ENCODE data around the gene FILIP1L. TPM values are rescaled to one million over a fixed set of nuclear protein-coding genes. Genes with fewer than 3 reads are reported as not detected.
"Not testable (repeated sequence)": the region's sequence is repeated elsewhere in the genome, so short reads cannot be mapped to it uniquely, and the experiment has no call there.

FILIP1L gene
- total RNA-seq, 2 experiments from 2014 or later: 0.24 TPM; not detected in 1

GRCh38 chr3:100105501-100105900, 8.8 kb downstream of the FILIP1L start:
- H3K4me1 Mint-ChIP-seq (ENCODE audit: low read depth): peaks cover 24% of the 10 kb centered on the region
- H3K36me3 Mint-ChIP-seq (ENCODE audit: low read depth): peaks cover 11% of the 10 kb centered on the region
- no peak for DNase-seq
- H3K4me3 Mint-ChIP-seq: no peak overlapping the region
- CTCF ChIA-PET: interaction anchor here (1.0 to 4.1 kb wide), 4 partner anchors 17 to 152 kb away, joined by 3 to 14 read pairs (median 4); no protein-coding TSS in a partner anchor
- no peaks in the 10 kb centered on the region for H3K27me3 Mint-ChIP-seq (ENCODE audit: low read depth)
- intact Hi-C loops (cut with micrococcal nuclease): loop anchor here (2.0 kb wide), 1 partner anchor 33 kb away; no protein-coding TSS in a partner anchor
- H3K27ac Mint-ChIP-seq: peak overlapping the region; percentile 89
- H3K9me3 Mint-ChIP-seq: no peaks in the 10 kb centered on the region

GRCh38 chr3:100104817-100105413, 9.4 kb downstream of the FILIP1L start:
- intact Hi-C loops (cut with micrococcal nuclease): loop anchor here (2.0 kb wide), 1 partner anchor 32 kb away; no protein-coding TSS in a partner anchor
- Mint-ChIP-seq H3K27me3 (ENCODE audit: low read depth) (no peaks in the 10 kb centered on the region), H3K36me3 (ENCODE audit: low read depth) (peaks cover 10% of the 10 kb centered on the region), H3K4me1 (ENCODE audit: low read depth) (peaks cover 24% of the 10 kb centered on the region), H3K27ac (peak overlapping the region; percentile 89), H3K9me3 (no peaks in the 10 kb centered on the region), H3K4me3 (no peak overlapping the region)
- CTCF ChIA-PET: interaction anchor here (0.9 to 4.1 kb wide), 4 partner anchors 15 to 149 kb away, joined by 3 to 14 read pairs (median 4); no protein-coding TSS in a partner anchor
- DNase-seq: no peak

- no peak for DNase-seq
- intact Hi-C loops (cut with micrococcal nuclease): loop anchor here (2.0 kb wide), 1 partner anchor 32 kb away; no protein-coding TSS in a partner anchor
- H3K4me1 Mint-ChIP-seq (ENCODE audit: low read depth): peaks cover 24% of the 10 kb centered on the region
- H3K27ac Mint-ChIP-seq: peak overlapping the region; percentile 33
- peaks cover 10% of the 10 kb centered on the region for H3K36me3 Mint-ChIP-seq (ENCODE audit: low read depth)
- no peaks in the 10 kb centered on the region for H3K9me3 Mint-ChIP-seq
- H3K27me3 Mint-ChIP-seq (ENCODE audit: low read depth): no peaks in the 10 kb centered on the region
- no peak overlapping the region for H3K4me3 Mint-ChIP-seq
- CTCF ChIA-PET: interaction anchor here (0.9 to 4.1 kb wide), 3 partner anchors 14 to 35 kb away, joined by 4 to 14 read pairs (median 5); no protein-coding TSS in a partner anchor
Observed at GRCh38 chr3:100104442-100104798, 9.9 kb downstream of the FILIP1L start.

- H3K36me3 Mint-ChIP-seq (ENCODE audit: low read depth): peaks cover 10% of the 10 kb centered on the region
- H3K4me1 Mint-ChIP-seq (ENCODE audit: low read depth): peaks cover 24% of the 10 kb centered on the region
- no peak overlapping the region for H3K4me3 Mint-ChIP-seq
- no peaks in the 10 kb centered on the region for H3K27me3 Mint-ChIP-seq (ENCODE audit: low read depth)
- intact Hi-C loops (cut with micrococcal nuclease): loop anchor here (2.0 kb wide), 1 partner anchor 31 kb away; no protein-coding TSS in a partner anchor
- no peak overlapping the region for H3K27ac Mint-ChIP-seq
- no peak for DNase-seq
- H3K9me3 Mint-ChIP-seq: no peaks in the 10 kb centered on the region
- CTCF ChIA-PET: interaction anchor here (0.9 to 4.1 kb wide), 3 partner anchors 13 to 35 kb away, joined by 4 to 14 read pairs (median 5); no protein-coding TSS in a partner anchor
Observed at GRCh38 chr3:100103558-100104441, 10.5 kb downstream of the FILIP1L start.

GRCh38 chr3:100102757-100103156, 11.5 kb downstream of the FILIP1L start:
- H3K9me3 Mint-ChIP-seq: no peaks in the 10 kb centered on the region
- no peak for DNase-seq
- intact Hi-C loops (cut with micrococcal nuclease): no loop called here
- peaks cover 24% of the 10 kb centered on the region for H3K4me1 Mint-ChIP-seq (ENCODE audit: low read depth)
- peaks cover 10% of the 10 kb centered on the region for H3K36me3 Mint-ChIP-seq (ENCODE audit: low read depth)
- no peak overlapping the region for H3K27ac Mint-ChIP-seq
- no peaks in the 10 kb centered on the region for H3K27me3 Mint-ChIP-seq (ENCODE audit: low read depth)
- no peak overlapping the region for H3K4me3 Mint-ChIP-seq
- CTCF ChIA-PET: no interaction called here

GRCh38 chr3:100100425-100100824, 13.9 kb downstream of the FILIP1L start:
- H3K9me3 Mint-ChIP-seq: no peaks in the 10 kb centered on the region
- H3K4me1 Mint-ChIP-seq (ENCODE audit: low read depth): peaks cover 8% of the 10 kb centered on the region
- H3K27ac Mint-ChIP-seq: no peak overlapping the region
- peaks cover 12% of the 10 kb centered on the region for H3K36me3 Mint-ChIP-seq (ENCODE audit: low read depth)
- no peak for DNase-seq
- CTCF ChIA-PET: no interaction called here
- intact Hi-C loops (cut with micrococcal nuclease): no loop called here
- H3K27me3 Mint-ChIP-seq (ENCODE audit: low read depth): no peaks in the 10 kb centered on the region
- H3K4me3 Mint-ChIP-seq: no peak overlapping the region

- CTCF ChIA-PET: no interaction called here
- no peaks in the 10 kb centered on the region for H3K27me3 Mint-ChIP-seq (ENCODE audit: low read depth)
- H3K36me3 Mint-ChIP-seq (ENCODE audit: low read depth): peaks cover 14% of the 10 kb centered on the region
- H3K4me3 Mint-ChIP-seq: no peak overlapping the region
- no peaks in the 10 kb centered on the region for H3K9me3 Mint-ChIP-seq
- intact Hi-C loops (cut with micrococcal nuclease): no loop called here
- no peaks in the 10 kb centered on the region for H3K4me1 Mint-ChIP-seq (ENCODE audit: low read depth)
- no peak overlapping the region for H3K27ac Mint-ChIP-seq
- DNase-seq: no peak
Observed at GRCh38 chr3:100099621-100100020, 14.7 kb downstream of the FILIP1L start.

GRCh38 chr3:100098784-100099070, 15.6 kb downstream of the FILIP1L start:
- H3K9me3 Mint-ChIP-seq: no peaks in the 10 kb centered on the region
- H3K27me3 Mint-ChIP-seq (ENCODE audit: low read depth): no peaks in the 10 kb centered on the region
- H3K36me3 Mint-ChIP-seq (ENCODE audit: low read depth): peaks cover 16% of the 10 kb centered on the region
- no peaks in the 10 kb centered on the region for H3K4me1 Mint-ChIP-seq (ENCODE audit: low read depth)
- DNase-seq: no peak
- H3K27ac Mint-ChIP-seq: no peak overlapping the region
- intact Hi-C loops (cut with micrococcal nuclease): no loop called here
- CTCF ChIA-PET: no interaction called here
- H3K4me3 Mint-ChIP-seq: no peak overlapping the region

- peaks cover 2% of the 10 kb centered on the region for H3K4me1 Mint-ChIP-seq (ENCODE audit: low read depth)
- H3K4me3 Mint-ChIP-seq: no peak overlapping the region
- no peaks in the 10 kb centered on the region for H3K9me3 Mint-ChIP-seq
- H3K27me3 Mint-ChIP-seq (ENCODE audit: low read depth): no peaks in the 10 kb centered on the region
- DNase-seq: no peak
- peaks cover 16% of the 10 kb centered on the region for H3K36me3 Mint-ChIP-seq (ENCODE audit: low read depth)
- no peak overlapping the region for H3K27ac Mint-ChIP-seq
- intact Hi-C loops (cut with micrococcal nuclease): no loop called here
- CTCF ChIA-PET: interaction anchor here (0.6 kb wide), 1 partner anchor 254 kb away, joined by 3 read pairs; no protein-coding TSS in a partner anchor
Observed at GRCh38 chr3:100097919-100098783, 16.1 kb downstream of the FILIP1L start.

GRCh38 chr3:100096866-100097265, 17.4 kb downstream of the FILIP1L start:
- Mint-ChIP-seq H3K4me1 (ENCODE audit: low read depth) (peaks cover 2% of the 10 kb centered on the region), H3K36me3 (ENCODE audit: low read depth) (peaks cover 15% of the 10 kb centered on the region), H3K27ac (no peak overlapping the region), H3K4me3 (no peak overlapping the region), H3K27me3 (ENCODE audit: low read depth) (no peaks in the 10 kb centered on the region), H3K9me3 (no peaks in the 10 kb centered on the region)
- intact Hi-C loops (cut with micrococcal nuclease): no loop called here
- no peak for DNase-seq
- CTCF ChIA-PET: no interaction called here

GRCh38 chr3:100096286-100096685, 18.0 kb downstream of the FILIP1L start:
- intact Hi-C loops (cut with micrococcal nuclease); H3K4me3 Mint-ChIP-seq; H3K9me3 Mint-ChIP-seq; DNase-seq; H3K4me1 Mint-ChIP-seq (ENCODE audit: low read depth); H3K27ac Mint-ChIP-seq; H3K27me3 Mint-ChIP-seq (ENCODE audit: low read depth): not testable (repeated sequence)
- H3K36me3 Mint-ChIP-seq (ENCODE audit: low read depth): peaks cover 14% of the 10 kb centered on the region
- CTCF ChIA-PET: interaction anchor here (1.2 kb wide), 1 partner anchor 11 kb away, joined by 3 read pairs; no protein-coding TSS in a partner anchor

GRCh38 chr3:100093831-100094230, 20.5 kb downstream of the FILIP1L start:
- Mint-ChIP-seq H3K4me1 (ENCODE audit: low read depth) (peaks cover 2% of the 10 kb centered on the region), H3K9me3 (no peaks in the 10 kb centered on the region), H3K36me3 (ENCODE audit: low read depth) (peaks cover 6% of the 10 kb centered on the region), H3K4me3 (no peak overlapping the region), H3K27me3 (ENCODE audit: low read depth) (no peaks in the 10 kb centered on the region), H3K27ac (no peak overlapping the region)
- DNase-seq: no peak
- intact Hi-C loops (cut with micrococcal nuclease): no loop called here
- CTCF ChIA-PET: no interaction called here
